NT2/D1 (cell line): ENCODE measurements around the gene MAGT1.

Source experiments
- DNase-seq: peaks from one replicate; pipeline ENCODE4 v3.0.0-alpha.2; 2011; ENCODE audit warnings: low read depth, low spot score
- H3K27me3 ChIP-seq: 2 replicates; pipeline ENCODE4 v1.6.0; 2011; ENCODE audit warnings: mild to moderate bottlenecking; ENCODE audit not compliant: insufficient read length, insufficient read depth
- H3K36me3 ChIP-seq: 2 replicates; pipeline ENCODE4 v1.6.1; 2011; ENCODE audit warnings: mild to moderate bottlenecking, low read length, mixed read lengths; ENCODE audit not compliant: insufficient read depth, insufficient read length
- H3K4me1 ChIP-seq: 2 replicates; pipeline ENCODE4 v1.5.1; 2011; ENCODE audit not compliant: insufficient read depth, insufficient read length
- H3K4me3 ChIP-seq: 2 replicates; pipeline ENCODE4 v1.5.1; 2011; ENCODE audit warnings: low read depth; ENCODE audit not compliant: insufficient read length
- H3K9ac ChIP-seq: 2 replicates; pipeline ENCODE4 v1.6.0; 2011; ENCODE audit warnings: low read depth; ENCODE audit not compliant: insufficient read length
- H3K9me3 ChIP-seq: 2 replicates; pipeline ENCODE4 v1.5.1; 2011; ENCODE audit warnings: mild to moderate bottlenecking, low read length; ENCODE audit not compliant: insufficient read depth
- SUZ12 ChIP-seq: IDR thresholded peaks from 2 replicates; pipeline ENCODE4 v1.6.1; 2011; ENCODE audit not compliant: insufficient read length, insufficient read depth; ENCODE audit errors: extremely low read depth
- YY1 ChIP-seq: IDR thresholded peaks from 2 replicates; pipeline ENCODE4 v1.6.1; 2011; ENCODE audit not compliant: insufficient read length, insufficient read depth
- ZNF274 ChIP-seq: IDR thresholded peaks from 2 replicates; pipeline ENCODE4 v1.6.1; 2011; ENCODE audit warnings: mild to moderate bottlenecking, low read depth, low read length

Gene MAGT1

DNA sequence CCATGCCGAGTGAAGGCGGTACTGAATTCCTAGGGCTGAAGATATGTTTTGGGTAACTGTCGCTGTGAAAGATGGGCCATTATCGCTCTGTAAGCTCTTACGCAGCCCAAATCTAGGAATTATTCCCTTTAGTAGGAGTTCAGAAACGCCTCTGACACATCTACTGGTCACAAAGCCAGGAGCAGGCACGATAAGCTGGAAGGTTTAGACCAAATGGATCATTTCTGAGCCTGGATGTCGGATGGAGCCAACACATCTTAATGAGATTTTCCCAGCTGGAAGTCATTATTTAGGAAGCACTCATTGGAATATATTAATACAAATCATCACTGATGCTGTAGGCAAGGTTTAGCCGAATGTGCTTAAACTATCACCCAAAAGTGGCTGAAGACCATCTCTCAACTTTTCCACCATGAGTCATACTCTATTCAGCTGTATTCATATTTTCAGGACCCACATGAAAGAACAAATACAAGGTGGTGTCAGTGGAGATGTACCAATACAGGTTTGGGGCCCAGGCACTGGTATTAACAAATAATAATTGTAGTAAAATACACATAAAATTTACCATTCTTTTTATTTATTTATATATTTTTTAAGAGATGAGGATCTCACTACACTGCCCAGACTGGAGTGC lies 75.0 kb downstream of the MAGT1 start:
- H3K9me3 ChIP-seq, result no peaks in the 10 kb centered on the region
- H3K27me3 ChIP-seq, result no peaks in the 10 kb centered on the region
- no peak for DNase-seq
- no peak overlapping the region for H3K4me3 ChIP-seq
- no peaks in the 10 kb centered on the region for H3K4me1 ChIP-seq
- no peak overlapping the region for H3K9ac ChIP-seq
- TF ChIP-seq YY1 (no peak), ZNF274 (no peak), SUZ12 (no peak)
- peaks cover 8% of the 10 kb centered on the region for H3K36me3 ChIP-seq

DNA sequence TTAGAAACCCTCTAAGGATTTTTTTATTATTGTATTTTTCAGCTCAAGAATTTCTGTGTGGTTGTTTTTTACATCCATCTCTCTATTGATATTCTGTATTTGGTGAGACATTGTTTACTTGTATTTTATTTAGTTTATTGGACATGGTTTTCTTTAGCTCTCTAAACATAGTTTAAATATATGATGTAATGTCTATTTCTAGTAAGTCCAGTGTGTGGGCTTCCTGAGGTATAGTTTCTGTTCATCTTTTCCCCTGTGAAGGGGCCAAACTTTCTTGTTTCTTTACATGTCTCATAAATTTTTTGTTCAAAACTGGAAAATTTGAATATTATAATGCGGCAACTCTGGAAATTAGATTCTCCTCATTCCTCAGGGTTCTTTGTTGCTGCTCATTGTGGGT lies 81.0 kb downstream of the MAGT1 start:
- DNase-seq, result no peak
- Histone ChIP-seq H3K9me3 (no peaks in the 10 kb centered on the region), H3K36me3 (no peaks in the 10 kb centered on the region), H3K4me3 (no peak overlapping the region), H3K9ac (no peak overlapping the region), H3K4me1 (no peaks in the 10 kb centered on the region), H3K27me3 (no peaks in the 10 kb centered on the region)
- TF ChIP-seq YY1 (no peak), SUZ12 (no peak), ZNF274 (no peak)

DNA sequence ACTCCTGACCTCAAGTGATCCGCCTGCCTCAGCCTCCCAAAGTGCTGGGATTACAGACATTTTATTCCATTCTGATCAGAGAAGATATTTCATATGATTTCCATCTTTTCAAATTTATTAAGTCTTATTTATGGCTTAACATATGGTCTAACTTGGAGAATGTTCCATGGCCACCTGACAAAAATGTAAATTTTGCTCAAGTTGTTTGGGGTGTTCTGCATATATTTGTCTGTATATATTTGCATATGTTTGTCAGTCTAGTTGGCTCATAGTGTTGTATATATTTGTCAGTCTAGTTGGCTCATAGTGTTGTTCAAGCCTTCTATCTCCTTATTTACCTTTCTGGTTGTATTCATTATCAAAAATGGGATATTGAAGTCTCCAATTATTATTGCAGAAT lies 93.0 kb downstream of the MAGT1 start:
- TF ChIP-seq SUZ12 (no peak), ZNF274 (no peak)
- H3K9ac ChIP-seq, result no peak overlapping the region

GRCh38 chrX:77795124-77795523 lies 100.1 kb downstream of the MAGT1 start:
- no peak for TF ChIP-seq ZNF274
- no peak for TF ChIP-seq YY1
- TF ChIP-seq SUZ12, result no peak

More for the DNA sequence above, 93.0 kb downstream of the MAGT1 start:
- Histone ChIP-seq H3K4me1 (no peaks in the 10 kb centered on the region), H3K36me3 (no peaks in the 10 kb centered on the region), H3K4me3 (no peak overlapping the region), H3K9me3 (no peaks in the 10 kb centered on the region), H3K27me3 (no peaks in the 10 kb centered on the region)
- no peak for DNase-seq

GRCh38 chrX:77793946-77794345 lies 101.3 kb downstream of the MAGT1 start:
- no peak for DNase-seq
- Histone ChIP-seq H3K36me3 (no peaks in the 10 kb centered on the region), H3K4me1 (no peaks in the 10 kb centered on the region), H3K4me3 (no peak overlapping the region), H3K9ac (no peak overlapping the region), H3K27me3 (no peaks in the 10 kb centered on the region), H3K9me3 (no peaks in the 10 kb centered on the region)
- no peak for TF ChIP-seq SUZ12
- no peak for TF ChIP-seq ZNF274
- no peak for TF ChIP-seq YY1

More at GRCh38 chrX:77795124-77795523, 100.1 kb downstream of the MAGT1 start:
- no peaks in the 10 kb centered on the region for H3K4me1 ChIP-seq
- H3K9ac ChIP-seq, result no peak overlapping the region
- no peaks in the 10 kb centered on the region for H3K27me3 ChIP-seq
- DNase-seq, result no peak
- H3K9me3 ChIP-seq, result no peaks in the 10 kb centered on the region
- no peak overlapping the region for H3K4me3 ChIP-seq
- no peaks in the 10 kb centered on the region for H3K36me3 ChIP-seq

- no peak for DNase-seq
- Histone ChIP-seq H3K9me3 (no peaks in the 10 kb centered on the region), H3K27me3 (no peaks in the 10 kb centered on the region), H3K4me1 (no peaks in the 10 kb centered on the region), H3K36me3 (peaks cover 8% of the 10 kb centered on the region), H3K9ac (no peak overlapping the region), H3K4me3 (no peak overlapping the region)
- no peak for TF ChIP-seq SUZ12
- no peak for TF ChIP-seq YY1
- TF ChIP-seq ZNF274, result no peak
Measured at GRCh38 chrX:77788050-77788449, 107.2 kb downstream of the MAGT1 start.

DNA sequence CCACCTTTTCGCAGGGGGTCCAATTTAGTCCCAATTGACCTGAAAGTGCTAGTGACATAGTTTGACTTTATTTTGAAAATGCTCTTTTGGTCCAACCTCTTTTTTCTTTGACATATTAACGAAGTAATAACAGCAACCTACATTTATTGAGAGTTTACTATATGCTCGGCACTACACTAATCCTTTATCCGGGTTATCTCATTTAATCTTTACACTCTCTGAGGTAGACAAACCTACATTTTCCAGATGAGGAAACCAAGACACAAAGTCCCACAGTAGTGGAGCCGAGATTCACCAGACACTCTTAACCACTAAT lies 108.9 kb downstream of the MAGT1 start:
- no peak overlapping the region for H3K9ac ChIP-seq
- no peak for DNase-seq
- H3K36me3 ChIP-seq, result peaks cover 8% of the 10 kb centered on the region
- H3K9me3 ChIP-seq, result no peaks in the 10 kb centered on the region
- no peak for TF ChIP-seq ZNF274
- H3K4me1 ChIP-seq, result no peaks in the 10 kb centered on the region
- H3K27me3 ChIP-seq, result no peaks in the 10 kb centered on the region
- peak overlapping the region; percentile 92 for H3K4me3 ChIP-seq
